GM12891 (cell line): Measurements from ENCODE around the gene YWHAG.

Experiments
- PAX5 ChIP-seq: IDR thresholded peaks from 2 replicates; pipeline ENCODE4 v1.6.1; 2011; ENCODE audit warnings: low read length, moderate library complexity, mild to moderate bottlenecking; ENCODE audit not compliant: insufficient read depth, severe bottlenecking
- POLR2A ChIP-seq: IDR thresholded peaks from 2 replicates; pipeline ENCODE4 v1.6.1; 2011; ENCODE audit warnings: low read depth, low read length, control low read depth
- POLR2AphosphoS5 ChIP-seq: IDR thresholded peaks from 2 replicates; pipeline ENCODE4 v1.6.1; 2011; ENCODE audit warnings: low read depth, low read length, control low read depth
- POU2F2 ChIP-seq: IDR thresholded peaks from 2 replicates; pipeline ENCODE4 v1.6.1; 2011; ENCODE audit warnings: low read depth, mild to moderate bottlenecking, control low read depth, low read length, moderate library complexity
- TAF1 ChIP-seq: IDR thresholded peaks from 2 replicates; pipeline ENCODE4 v1.6.1; 2011; ENCODE audit warnings: low read depth, low read length, control low read depth

DNA sequence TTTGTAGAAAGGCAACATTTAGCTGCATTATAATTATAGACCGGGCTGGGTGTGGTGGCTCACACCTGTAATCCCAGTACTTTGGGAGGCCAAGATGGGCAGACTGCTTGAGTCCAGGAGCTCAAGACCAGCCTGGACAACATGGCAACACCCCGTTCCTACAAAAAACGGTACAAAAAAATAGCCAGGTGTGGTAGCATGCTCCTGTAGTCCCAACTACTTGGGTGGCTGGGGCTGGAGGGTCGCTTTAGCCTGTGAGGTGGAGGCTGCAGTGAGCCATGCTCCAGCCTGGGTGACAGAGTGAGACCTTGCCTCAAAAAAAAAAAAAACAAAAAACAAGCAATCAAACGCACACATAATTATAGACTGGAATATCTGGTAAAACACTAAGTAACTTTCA, 5.0 kb downstream of the YWHAG start:
- TF ChIP-seq POLR2A (no peak), PAX5 (no peak), TAF1 (no peak), POLR2AphosphoS5 (no peak), POU2F2 (no peak)
